ENCODE data around the gene PRCC. TPM values are rescaled to one million over a fixed set of nuclear protein-coding genes. Genes with fewer than 3 reads are reported as not detected.

Gene PRCC
- total RNA-seq (2014; rRNA removed; shearing (Covaris generic)), result 56.4 and 61.2 TPM in 2 replicates

GRCh38 chr1:156767101-156767878 lies at the start of gene PRCC:
Gene PRCC (plus strand): TSS chr1:156767535. CDS start chr1:156767772, 237 bp downstream.
- peak; percentile 98 to 99 for DNase-seq
- peak within 1 kb of the TSS; percentile 75 for H3K4me3 ChIP-seq
- peaks cover 5% of the 10 kb centered on the region; the same call in 1 of the 2 replicates for H3K36me3 ChIP-seq
- peaks cover 3% of the 10 kb centered on the region; the same call in 1 of the 2 replicates for H3K4me1 ChIP-seq
- no peaks in the 10 kb centered on the region for H3K27me3 ChIP-seq
- H3K9me3 ChIP-seq (replicated peaks), result no peaks in the 10 kb centered on the region
- peak within 1 kb of the TSS; percentile 76 for H3K27ac ChIP-seq

DNA sequence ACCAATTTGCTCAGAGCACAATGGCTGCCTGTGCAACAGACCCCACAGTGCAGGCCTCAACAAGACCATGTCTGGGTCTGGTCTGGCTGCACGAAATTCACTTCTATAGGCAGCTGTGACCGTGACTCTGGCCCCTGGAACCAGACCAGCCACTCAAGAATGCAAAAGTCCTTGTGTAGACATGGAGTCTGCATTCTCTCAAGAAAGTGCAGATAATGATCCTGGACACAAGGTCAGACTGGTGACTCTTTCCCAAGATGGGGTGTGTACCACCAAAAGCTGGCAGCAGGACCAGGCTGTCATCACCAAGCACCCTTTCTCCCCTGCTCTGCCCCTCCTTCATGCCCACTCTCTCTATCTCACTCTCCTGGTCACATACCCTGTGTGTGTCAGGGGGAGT lies 46.2 kb upstream of the PRCC start:
- no peak for DNase-seq
- Histone ChIP-seq H3K27ac (no peak overlapping the region), H3K36me3 (peaks cover 33% of the 10 kb centered on the region), H3K4me1 (peaks cover 5% of the 10 kb centered on the region; the same call in 1 of the 2 replicates), H3K27me3 (no peaks in the 10 kb centered on the region), H3K9me3 (replicated peaks) (no peaks in the 10 kb centered on the region), H3K4me3 (no peak overlapping the region)

DNA sequence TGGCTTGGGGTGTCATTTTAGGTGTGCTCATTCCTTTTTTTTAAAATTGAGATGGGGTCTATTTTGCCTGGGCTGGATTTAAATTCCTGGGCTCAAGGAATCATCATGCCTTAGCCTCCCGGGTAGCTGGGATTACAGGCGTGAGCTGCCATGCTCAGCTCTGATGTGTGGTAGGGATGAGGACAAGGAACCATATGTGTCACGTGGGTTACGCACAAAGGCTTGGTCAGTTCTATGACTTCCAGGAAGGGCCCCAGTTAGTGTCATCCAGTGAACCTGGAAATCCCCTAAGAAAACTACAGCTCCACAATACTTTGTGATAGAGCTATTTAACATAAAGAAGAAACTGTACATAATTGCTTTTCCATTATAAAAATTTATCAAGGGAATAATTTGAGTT lies 45.8 kb upstream of the PRCC start:
- Histone ChIP-seq H3K27ac (no peak overlapping the region), H3K36me3 (peaks cover 34% of the 10 kb centered on the region), H3K4me3 (no peak overlapping the region), H3K27me3 (no peaks in the 10 kb centered on the region), H3K4me1 (peaks cover 6% of the 10 kb centered on the region), H3K9me3 (replicated peaks) (no peaks in the 10 kb centered on the region)
- no peak for DNase-seq

GRCh38 chr1:156725683-156726280 lies 41.6 kb upstream of the PRCC start:
- Histone ChIP-seq H3K27me3 (no peaks in the 10 kb centered on the region), H3K36me3 (peaks cover 37% of the 10 kb centered on the region), H3K4me3 (peak overlapping the region; percentile 11), H3K4me1 (peaks cover 12% of the 10 kb centered on the region), H3K27ac (no peak overlapping the region), H3K9me3 (replicated peaks) (no peaks in the 10 kb centered on the region)
- peak; percentile 80 to 92 for DNase-seq

DNA sequence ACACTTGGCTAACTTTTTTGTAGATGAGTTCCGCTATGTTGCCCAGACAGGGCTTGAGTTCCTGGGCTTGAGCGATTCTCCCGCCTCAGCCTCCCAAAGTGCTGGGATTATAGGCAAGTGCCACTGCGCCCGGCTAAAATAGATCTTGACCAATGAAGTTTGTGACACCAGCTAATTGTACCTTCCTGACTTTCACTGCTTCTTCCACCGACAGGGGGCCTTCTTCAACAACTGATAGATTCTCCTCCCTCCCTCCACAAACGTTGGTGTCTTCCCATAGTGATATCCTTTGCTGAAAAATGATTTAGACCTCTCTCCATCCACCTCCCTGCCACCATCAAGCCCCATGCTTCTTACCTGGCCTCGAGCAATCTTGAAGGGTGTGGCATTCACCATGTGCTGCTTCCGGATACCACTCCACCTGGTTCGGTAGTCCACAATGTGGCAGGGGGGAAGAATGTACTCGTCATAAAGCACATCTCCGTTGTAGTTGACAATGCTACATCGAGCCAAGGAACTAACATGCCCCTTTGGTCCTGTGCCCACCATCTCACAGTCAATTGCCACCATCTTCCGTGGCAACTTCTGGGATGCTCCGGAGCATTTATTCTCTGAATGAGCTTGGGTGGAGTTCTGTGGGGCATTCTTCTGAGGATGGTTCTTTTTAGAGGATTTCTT lies 40.6 kb upstream of the PRCC start:
- Histone ChIP-seq H3K9me3 (replicated peaks) (no peaks in the 10 kb centered on the region), H3K36me3 (peaks cover 34% of the 10 kb centered on the region), H3K4me1 (peaks cover 12% of the 10 kb centered on the region), H3K27ac (no peak overlapping the region), H3K27me3 (no peaks in the 10 kb centered on the region), H3K4me3 (no peak overlapping the region)
- peak; percentile 32 to 48 for DNase-seq

GRCh38 chr1:156727492-156727891 lies 39.8 kb upstream of the PRCC start:
- Histone ChIP-seq H3K4me3 (peak overlapping the region; percentile 79), H3K9me3 (replicated peaks) (no peaks in the 10 kb centered on the region), H3K4me1 (peaks cover 12% of the 10 kb centered on the region), H3K36me3 (peaks cover 31% of the 10 kb centered on the region), H3K27me3 (no peaks in the 10 kb centered on the region), H3K27ac (no peak overlapping the region)
- no peak for DNase-seq

GRCh38 chr1:156727926-156728598 lies 39.3 kb upstream of the PRCC start, which contains the start of gene METTL25B:
Gene METTL25B (plus strand): TSS chr1:156728469. CDS start chr1:156729105, 636 bp downstream.
- H3K36me3 ChIP-seq, result peaks cover 26% of the 10 kb centered on the region
- H3K27ac ChIP-seq, result peak within 1 kb of the TSS; percentile 51
- DNase-seq, result peak; percentile 72 to 79
- peaks cover 12% of the 10 kb centered on the region for H3K4me1 ChIP-seq
- H3K4me3 ChIP-seq, result peak within 1 kb of the TSS; percentile 79
- no peaks in the 10 kb centered on the region for H3K27me3 ChIP-seq
- H3K9me3 ChIP-seq (replicated peaks), result no peaks in the 10 kb centered on the region

DNA sequence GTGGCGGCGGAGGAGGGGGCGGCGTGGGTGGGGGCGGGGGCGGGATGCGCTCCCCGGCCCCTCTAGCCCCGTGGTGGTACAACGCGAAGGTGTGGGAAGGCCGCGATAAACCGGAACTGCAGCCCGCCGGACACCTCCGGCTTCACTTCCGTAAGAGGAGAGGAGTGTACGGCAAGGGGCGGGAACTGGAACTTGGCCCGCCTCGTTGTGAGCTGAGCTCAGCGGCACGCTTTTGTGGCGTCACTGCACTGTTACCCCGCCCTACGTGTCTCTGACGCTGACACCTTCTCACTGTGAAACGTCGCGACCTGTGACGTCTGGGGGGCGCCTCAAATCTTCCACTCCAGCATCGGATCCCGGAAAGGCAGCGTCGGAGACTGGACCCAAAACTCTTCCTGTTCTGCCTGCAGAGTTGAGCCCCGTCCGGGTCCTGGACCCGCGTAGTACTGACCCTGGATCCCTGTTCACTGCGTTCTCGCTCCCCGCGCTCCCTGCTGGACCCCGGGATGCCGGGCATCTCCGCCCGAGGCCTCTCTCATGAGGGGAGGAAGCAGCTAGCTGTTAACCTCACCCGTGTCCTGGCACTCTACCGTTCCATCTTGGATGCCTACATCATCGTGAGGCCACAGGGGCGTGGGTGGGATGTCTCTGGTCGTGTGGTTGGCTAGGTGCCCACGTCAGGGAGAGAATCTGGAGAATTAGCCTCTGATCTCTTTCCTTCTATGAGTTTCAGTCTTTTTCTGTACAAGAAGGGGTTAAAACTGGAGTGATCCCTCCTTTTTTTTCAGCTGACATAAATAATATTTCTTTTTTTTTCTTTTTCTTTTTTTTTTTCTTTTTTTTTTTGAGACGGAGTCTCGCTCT lies 38.5 kb upstream of the PRCC start, which contains the start of gene ISG20L2:
Gene ISG20L2, minus strand, starts transcription at position 168 of the 864 bp plus-strand sequence. CDS start 1,114 bp downstream, outside the sequence.
- Histone ChIP-seq H3K27me3 (no peaks in the 10 kb centered on the region), H3K4me3 (peak within 1 kb of the TSS; percentile 79), H3K9me3 (replicated peaks) (no peaks in the 10 kb centered on the region), H3K4me1 (peaks cover 12% of the 10 kb centered on the region), H3K27ac (peak within 1 kb of the TSS; percentile 51), H3K36me3 (peaks cover 19% of the 10 kb centered on the region)
- DNase-seq, result peak; percentile 95 to 96

DNA sequence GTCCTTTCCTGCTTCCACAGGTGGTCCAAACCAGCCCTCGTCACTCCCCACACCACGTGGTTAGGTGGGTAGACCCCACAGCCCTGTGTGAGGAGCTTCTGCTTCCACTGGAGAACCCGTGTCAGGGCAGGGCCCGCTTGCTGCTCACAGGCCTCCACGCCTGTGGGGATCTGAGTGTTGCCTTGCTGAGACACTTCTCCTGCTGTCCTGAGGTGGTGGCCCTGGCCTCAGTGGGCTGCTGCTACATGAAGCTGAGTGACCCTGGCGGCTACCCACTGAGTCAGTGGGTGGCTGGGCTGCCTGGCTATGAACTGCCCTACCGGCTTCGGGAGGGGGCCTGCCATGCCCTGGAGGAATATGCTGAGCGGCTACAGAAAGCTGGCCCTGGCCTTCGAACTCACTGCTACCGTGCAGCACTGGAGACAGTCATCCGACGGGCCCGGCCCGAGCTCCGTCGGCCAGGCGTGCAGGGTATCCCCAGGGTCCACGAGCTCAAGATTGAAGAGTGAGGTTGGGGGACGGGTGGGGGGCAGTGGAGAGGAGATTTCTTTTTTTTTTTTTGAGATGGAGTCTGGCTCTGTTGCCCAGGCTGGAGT lies 33.2 kb upstream of the PRCC start:
- Histone ChIP-seq H3K4me1 (no peaks in the 10 kb centered on the region), H3K4me3 (no peak overlapping the region), H3K36me3 (peaks cover 6% of the 10 kb centered on the region; the same call in 1 of the 2 replicates), H3K27ac (no peak overlapping the region), H3K27me3 (no peaks in the 10 kb centered on the region), H3K9me3 (replicated peaks) (no peaks in the 10 kb centered on the region)
- DNase-seq, result no peak

GRCh38 chr1:156738407-156738806 lies 28.9 kb upstream of the PRCC start:
- no peak overlapping the region for H3K27ac ChIP-seq
- no peak for DNase-seq
- H3K27me3 ChIP-seq, result no peaks in the 10 kb centered on the region
- H3K9me3 ChIP-seq (replicated peaks), result no peaks in the 10 kb centered on the region
- no peak overlapping the region for H3K4me3 ChIP-seq
- peaks cover 11% of the 10 kb centered on the region; the same call in 1 of the 2 replicates for H3K36me3 ChIP-seq
- peaks cover 8% of the 10 kb centered on the region; the same call in 1 of the 2 replicates for H3K4me1 ChIP-seq

- peaks cover 8% of the 10 kb centered on the region; the same call in 1 of the 2 replicates for H3K4me1 ChIP-seq
- DNase-seq, result no peak
- H3K9me3 ChIP-seq (replicated peaks), result no peaks in the 10 kb centered on the region
- H3K27ac ChIP-seq, result no peak overlapping the region
- no peaks in the 10 kb centered on the region for H3K27me3 ChIP-seq
- no peak overlapping the region for H3K4me3 ChIP-seq
- H3K36me3 ChIP-seq, result peaks cover 13% of the 10 kb centered on the region; the same call in 1 of the 2 replicates
Measured at GRCh38 chr1:156738916-156739315, 28.4 kb upstream of the PRCC start.

DNA sequence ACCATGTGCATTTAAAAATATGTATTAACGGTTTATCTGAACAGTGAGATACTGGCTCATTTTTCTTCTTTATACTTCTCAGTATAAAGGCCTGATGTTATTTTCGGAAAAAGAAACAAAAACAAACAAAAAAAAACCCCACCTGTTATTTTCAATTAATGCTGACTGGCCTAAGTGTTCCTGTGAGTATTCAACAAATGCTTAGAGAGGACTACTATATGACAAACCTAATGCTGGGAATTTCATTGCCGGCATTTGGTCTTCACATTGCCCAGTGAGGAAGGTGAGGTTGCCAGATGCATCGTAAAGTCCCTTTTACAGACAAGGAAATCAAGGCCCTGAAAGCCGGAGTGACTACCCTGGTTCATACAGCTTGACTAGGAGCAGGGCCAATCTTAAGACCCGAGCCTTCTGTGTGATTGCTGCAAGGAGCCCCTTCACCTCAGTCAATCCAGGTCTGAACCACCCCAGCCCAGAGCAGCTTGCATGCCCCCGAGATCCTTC lies 27.0 kb upstream of the PRCC start:
- H3K4me1 ChIP-seq, result peaks cover 8% of the 10 kb centered on the region; the same call in 1 of the 2 replicates
- no peaks in the 10 kb centered on the region for H3K27me3 ChIP-seq
- peak overlapping the region; percentile 66 for H3K27ac ChIP-seq
- H3K36me3 ChIP-seq, result peaks cover 16% of the 10 kb centered on the region; the same call in 1 of the 2 replicates
- no peaks in the 10 kb centered on the region for H3K9me3 ChIP-seq (replicated peaks)
- peak overlapping the region; percentile 81 for H3K4me3 ChIP-seq
- DNase-seq, result peak in 1 of 2 experiments; percentile 51
